ENCODE results near the gene SMAD6.

Gene SMAD6

GRCh38 chr15:66737243-66738010 lies 35.4 kb downstream of the SMAD6 start:
- no peak for DNase-seq (ENCODE audit: low read depth)
- no peak for TF ChIP-seq CTCF (IDR thresholded peaks at IDR 0.05; ENCODE audit: low read length, missing control alignments)
- no peak overlapping the region for H3K4me3 ChIP-seq (replicated peaks; ENCODE audit: low read depth, low read length)

- H3K4me3 ChIP-seq (replicated peaks; ENCODE audit: low read depth, low read length), result no peak overlapping the region
- DNase-seq (ENCODE audit: low read depth), result no peak
- TF ChIP-seq CTCF (IDR thresholded peaks at IDR 0.05; ENCODE audit: low read length, missing control alignments), result no peak
These were observed 36.1 kb downstream of the SMAD6 start for GRCh38 chr15:66738116-66738515.

- TF ChIP-seq CTCF (IDR thresholded peaks at IDR 0.05; ENCODE audit: low read length, missing control alignments), result no peak
- no peak for DNase-seq (ENCODE audit: low read depth)
- no peak overlapping the region for H3K4me3 ChIP-seq (replicated peaks; ENCODE audit: low read depth, low read length)
These were observed 36.6 kb downstream of the SMAD6 start for GRCh38 chr15:66738595-66738994.

- no peak overlapping the region for H3K4me3 ChIP-seq (replicated peaks; ENCODE audit: low read depth, low read length)
- DNase-seq (ENCODE audit: low read depth), result no peak
- TF ChIP-seq CTCF (IDR thresholded peaks at IDR 0.05; ENCODE audit: low read length, missing control alignments), result no peak
These were observed 37.3 kb downstream of the SMAD6 start for GRCh38 chr15:66739287-66739686.

- no peak overlapping the region for H3K4me3 ChIP-seq (replicated peaks; ENCODE audit: low read depth, low read length)
- TF ChIP-seq CTCF (IDR thresholded peaks at IDR 0.05; ENCODE audit: low read length, missing control alignments), result no peak
- no peak for DNase-seq (ENCODE audit: low read depth)
These were observed 38.8 kb downstream of the SMAD6 start for GRCh38 chr15:66740802-66741201.

- DNase-seq (ENCODE audit: low read depth), result no peak
- H3K4me3 ChIP-seq (replicated peaks; ENCODE audit: low read depth, low read length), result no peak overlapping the region
- TF ChIP-seq CTCF (IDR thresholded peaks at IDR 0.05; ENCODE audit: low read length, missing control alignments), result no peak
These were observed 39.6 kb downstream of the SMAD6 start for GRCh38 chr15:66741646-66742045.

- TF ChIP-seq CTCF (IDR thresholded peaks at IDR 0.05; ENCODE audit: low read length, missing control alignments), result no peak
- H3K4me3 ChIP-seq (replicated peaks; ENCODE audit: low read depth, low read length), result no peak overlapping the region
- no peak for DNase-seq (ENCODE audit: low read depth)
These were observed 40.2 kb downstream of the SMAD6 start for GRCh38 chr15:66742286-66742685.

All from fibroblast of pulmonary artery (primary cell).